Hindlimb muscle (tissue), 1 donor: ENCODE results near the gene FKBP3. TPM values are rescaled to one million over a fixed set of nuclear protein-coding genes. Genes with fewer than 3 reads are reported as not detected.
"Not testable (repeated sequence)": the region's sequence is repeated elsewhere in the genome, so short reads cannot be mapped to it uniquely, and the experiment has no call there.

Experiments used
- DNase-seq: peaks from one replicate; pipeline ENCODE4 v3.0.0-alpha.2; 2013
- polyA plus RNA-seq: library from polyadenylated mRNA; unstranded; fragments of 120-200 nt; gene quantifications from one replicate; pipeline ENCODE4 v1.2.1, GENCODE V29; 2013; ENCODE audit not compliant: insufficient read length

FKBP3 gene
- polyA plus RNA-seq, 1 donor: 112 TPM

- DNase-seq: no peak
Measured at GRCh38 chr14:45112896-45113781, 21.1 kb downstream of the FKBP3 start.

DNA sequence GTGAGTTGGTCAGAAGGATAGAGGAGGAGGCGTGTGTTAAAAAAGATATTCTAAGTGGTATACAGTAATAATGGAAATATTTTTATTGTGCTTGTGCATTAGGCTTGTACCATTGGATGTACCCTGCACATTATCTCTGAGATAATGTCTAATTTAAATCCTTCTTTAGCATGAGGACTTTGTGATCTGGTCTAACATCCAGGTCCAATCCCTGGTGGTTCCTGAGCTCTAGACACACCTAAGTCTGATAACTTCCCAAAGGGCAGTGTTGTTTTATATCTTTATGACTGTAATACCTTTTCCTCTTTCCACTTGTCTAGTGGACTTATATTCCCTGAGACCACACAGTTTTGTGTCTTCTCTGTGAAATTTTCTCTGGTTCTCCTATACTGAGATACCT, 29.7 kb downstream of the FKBP3 start:
- DNase-seq: no peak

DNA sequence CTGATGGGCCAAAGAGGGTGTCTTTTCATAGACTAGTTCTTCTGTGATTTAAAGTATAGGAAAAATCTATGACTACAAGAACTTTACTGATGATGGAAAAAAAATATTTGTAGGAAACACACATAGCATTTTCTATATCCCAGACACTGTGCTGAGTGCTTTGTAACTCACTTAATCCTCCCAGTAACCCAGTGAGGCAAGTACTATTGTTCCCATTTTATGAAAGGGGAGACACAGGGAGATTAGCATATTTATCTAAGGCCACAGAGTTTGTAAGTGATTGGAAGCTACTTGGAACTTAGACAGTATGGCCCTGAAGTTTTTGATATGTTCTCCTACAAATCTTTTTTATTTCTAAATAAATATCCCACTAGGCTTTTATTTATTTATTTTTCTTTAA, 30.5 kb downstream of the FKBP3 start:
- DNase-seq: no peak

- DNase-seq: no peak
Measured at GRCh38 chr14:45096218-45096617, 38.1 kb downstream of the FKBP3 start.

DNA sequence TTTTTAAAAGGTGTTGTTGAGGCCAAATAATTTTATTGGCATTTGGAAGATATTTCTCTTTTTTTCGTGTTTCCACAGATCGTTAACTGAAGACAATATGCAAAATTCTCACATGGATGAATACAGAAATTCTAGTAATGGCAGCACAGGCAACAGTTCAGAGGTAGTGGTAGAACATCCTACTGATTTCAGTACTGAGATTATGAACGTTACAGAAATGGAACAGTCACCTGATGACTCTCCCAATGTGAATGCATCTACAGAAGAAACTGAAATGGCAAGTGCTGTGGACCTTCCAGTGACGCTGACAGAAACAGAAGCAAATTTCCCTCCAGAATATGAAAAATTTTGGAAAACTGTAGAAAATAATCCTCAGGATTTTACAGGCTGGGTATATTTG, 39.1 kb downstream of the FKBP3 start:
- DNase-seq: no peak

DNA sequence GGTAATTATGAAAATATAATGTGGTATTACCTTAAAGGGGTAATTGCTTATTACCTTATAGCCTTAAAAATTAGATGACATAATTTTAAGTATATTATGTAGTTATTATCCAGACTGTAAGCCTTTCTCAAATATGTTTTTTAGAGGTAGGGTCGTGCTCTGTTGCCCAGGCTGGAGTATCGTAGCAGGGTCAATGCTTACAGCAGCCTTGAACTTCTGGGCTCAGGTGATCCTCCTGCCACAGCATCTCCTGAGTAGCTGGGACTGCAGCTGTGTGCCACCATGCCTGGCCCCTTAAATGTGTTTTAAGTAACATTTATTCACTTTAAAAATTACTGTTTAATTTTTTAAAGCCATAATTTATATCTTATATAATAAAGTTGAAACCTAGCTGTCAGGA, 40.0 kb downstream of the FKBP3 start:
- DNase-seq: no peak

- DNase-seq: no peak
Measured at GRCh38 chr14:45091710-45092109, 42.6 kb downstream of the FKBP3 start.

- DNase-seq: no peak
Measured at GRCh38 chr14:45089813-45090212, 44.5 kb downstream of the FKBP3 start.

DNA sequence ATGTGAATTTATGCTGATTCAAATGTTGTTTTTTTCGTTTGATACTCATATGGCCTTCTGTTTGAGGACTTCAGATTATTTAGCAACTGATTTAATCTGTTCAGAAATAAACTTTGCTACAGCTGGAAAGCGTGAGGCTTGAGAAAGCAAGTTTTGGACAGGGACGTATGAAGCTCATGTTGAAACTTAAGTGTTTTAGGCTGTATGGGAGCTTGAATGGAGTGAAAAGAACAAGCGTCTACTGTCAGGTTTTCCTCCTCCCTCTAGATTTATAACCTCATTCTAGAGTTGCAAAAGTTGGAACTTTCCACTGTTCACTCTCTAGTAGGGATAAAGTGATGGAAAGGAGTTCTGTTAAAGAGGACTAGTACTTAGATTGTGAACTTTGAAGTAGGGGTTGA, 49.3 kb downstream of the FKBP3 start:
- DNase-seq: peak; percentile 7

GRCh38 chr14:45083976-45084722, 50.1 kb downstream of the FKBP3 start, which contains the start of gene PRPF39:
Gene PRPF39 (plus strand): TSS chr14:45084116. CDS start chr14:45095240, 11,124 bp downstream.
- DNase-seq: peak; percentile 97

- DNase-seq: no peak
Measured at GRCh38 chr14:45083617-45083975, 50.7 kb downstream of the FKBP3 start.

DNA sequence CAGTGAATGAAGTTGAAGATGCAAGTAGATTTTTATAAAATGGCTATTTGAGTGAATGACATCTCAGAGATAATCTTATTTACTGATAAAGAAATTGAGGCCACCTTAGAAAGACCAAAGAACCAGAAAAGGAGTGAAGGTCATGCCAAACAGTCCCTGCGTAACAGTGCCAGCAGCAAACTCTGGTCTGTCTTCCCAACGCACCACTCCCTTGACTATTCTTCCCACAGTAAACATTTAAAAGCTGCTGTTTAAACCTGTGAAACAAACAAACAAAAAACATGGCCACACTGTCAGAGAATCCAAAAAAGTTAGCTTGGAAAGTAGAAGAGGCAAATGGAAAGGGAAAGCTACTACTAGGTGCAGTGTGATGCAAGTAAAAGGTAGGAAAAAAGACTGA, 51.9 kb downstream of the FKBP3 start:
- no peak for DNase-seq

GRCh38 chr14:45081096-45081495, 53.2 kb downstream of the FKBP3 start:
- not testable (repeated sequence) for DNase-seq

DNA sequence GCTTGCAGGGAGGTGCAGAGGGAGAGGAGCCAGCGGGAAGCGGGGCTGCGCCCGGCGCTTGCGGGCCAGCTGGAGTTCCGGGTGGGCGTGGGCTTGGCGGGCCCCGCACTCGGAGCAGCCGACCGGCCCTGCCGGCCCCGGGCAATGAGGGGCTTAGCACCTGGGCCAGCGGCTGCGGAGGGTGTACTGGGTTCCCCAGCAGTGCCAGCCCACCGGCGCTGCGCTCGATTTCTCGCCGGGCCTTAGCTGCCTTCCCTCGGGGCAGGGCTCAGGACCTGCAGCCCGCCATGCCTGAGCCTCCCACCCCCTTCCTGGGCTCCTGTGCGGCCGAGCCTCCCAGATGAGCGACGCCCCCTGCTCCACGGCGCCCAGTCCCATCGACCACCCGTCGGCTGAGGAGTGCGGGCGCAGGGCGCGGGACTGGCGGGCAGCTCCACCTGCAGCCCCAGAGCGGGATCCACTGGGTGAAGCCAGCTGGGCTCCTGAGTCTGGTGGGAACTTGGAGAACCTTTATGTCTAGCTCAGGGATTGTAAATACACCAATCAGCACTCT, 53.8 kb downstream of the FKBP3 start:
- not testable (repeated sequence) for DNase-seq

GRCh38 chr14:45078323-45078722, 56.0 kb downstream of the FKBP3 start:
- no peak for DNase-seq

DNA sequence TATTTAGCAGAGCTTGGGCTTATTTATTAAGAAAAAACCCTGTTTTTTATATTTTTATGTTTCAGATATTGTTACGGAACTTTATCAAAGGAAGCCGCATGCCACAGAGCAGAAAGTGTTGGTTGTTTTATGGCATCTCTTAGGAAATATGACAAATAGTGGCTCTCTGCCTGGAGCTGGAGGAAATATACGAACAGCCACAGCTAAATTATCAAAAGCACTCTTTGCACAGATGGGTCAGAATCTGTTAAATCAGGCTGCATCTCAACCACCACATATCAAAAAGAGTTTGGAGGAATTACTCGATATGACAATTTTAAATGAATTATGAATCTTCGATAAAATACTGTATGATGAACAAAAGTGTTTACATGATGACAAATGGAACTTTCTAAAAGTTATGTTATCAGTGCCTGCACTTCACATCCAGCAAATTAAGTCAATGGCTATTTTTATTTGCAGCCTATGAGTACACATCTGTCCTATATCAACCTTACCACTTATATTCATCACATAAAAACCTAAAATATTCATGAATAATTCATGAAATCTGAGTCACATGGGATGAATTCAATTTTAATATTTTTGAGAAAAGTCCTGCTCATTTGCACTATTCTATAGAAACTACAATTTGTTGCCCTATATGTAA, 60.9 kb downstream of the FKBP3 start:
- no peak for DNase-seq

DNA sequence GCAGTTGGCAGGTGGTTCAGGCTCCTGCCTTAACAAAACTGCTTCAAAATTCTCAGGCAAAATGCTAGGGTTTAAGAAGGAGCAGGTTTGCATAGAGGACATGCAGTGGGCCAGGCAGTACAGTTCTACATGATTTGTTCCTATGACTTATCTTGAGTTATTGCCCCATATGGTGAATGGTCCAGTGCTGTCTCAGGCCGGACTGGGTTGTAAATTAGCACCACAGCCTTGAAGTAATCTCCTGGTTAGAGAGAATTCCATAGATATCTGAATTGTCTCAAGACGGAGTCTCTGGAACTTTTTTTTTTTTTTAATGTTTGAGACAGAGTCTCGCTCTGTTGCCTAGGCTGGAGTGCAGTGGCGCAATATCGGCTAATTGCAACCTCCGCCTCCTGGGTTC, 62.2 kb downstream of the FKBP3 start:
- no peak for DNase-seq

DNA sequence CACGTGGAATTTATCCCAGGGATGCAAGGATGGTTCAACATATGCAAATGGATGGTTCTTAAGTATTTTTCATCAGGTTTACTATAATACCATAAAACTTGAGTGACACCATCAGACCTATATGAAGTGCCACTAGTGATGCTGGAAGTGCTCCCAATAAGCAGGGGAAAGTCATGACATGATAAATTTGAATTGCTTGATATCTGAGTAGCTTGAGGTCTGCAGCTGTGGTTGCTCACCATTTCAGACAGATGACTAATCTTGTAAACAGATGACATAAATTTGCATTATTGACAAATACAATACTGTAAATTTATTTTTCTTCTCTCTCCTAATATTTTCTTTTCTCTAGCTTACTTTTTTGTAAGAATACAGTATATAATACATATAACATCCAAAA, 64.1 kb downstream of the FKBP3 start:
- DNase-seq: no peak

- no peak for DNase-seq
Measured at GRCh38 chr14:45068396-45068795, 65.9 kb downstream of the FKBP3 start.

DNA sequence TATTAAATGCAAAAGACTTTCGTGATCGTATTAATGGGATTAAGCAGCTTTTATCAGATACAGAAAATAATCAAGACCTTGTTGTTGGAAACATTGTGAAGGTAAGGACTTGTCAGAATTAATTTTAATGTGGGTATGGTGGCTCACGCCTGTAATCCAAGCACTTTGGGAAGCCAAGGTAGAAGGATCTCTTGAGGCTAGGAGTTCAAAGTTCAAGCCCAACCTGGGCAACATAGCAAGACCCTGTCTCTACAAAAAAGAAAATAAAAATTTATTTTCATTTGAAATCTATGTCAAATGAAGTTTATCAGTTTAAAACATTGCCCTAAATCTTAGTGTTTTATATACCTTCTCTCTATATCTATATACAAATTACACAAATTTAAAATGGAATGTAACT, 67.6 kb downstream of the FKBP3 start:
- DNase-seq: no peak

DNA sequence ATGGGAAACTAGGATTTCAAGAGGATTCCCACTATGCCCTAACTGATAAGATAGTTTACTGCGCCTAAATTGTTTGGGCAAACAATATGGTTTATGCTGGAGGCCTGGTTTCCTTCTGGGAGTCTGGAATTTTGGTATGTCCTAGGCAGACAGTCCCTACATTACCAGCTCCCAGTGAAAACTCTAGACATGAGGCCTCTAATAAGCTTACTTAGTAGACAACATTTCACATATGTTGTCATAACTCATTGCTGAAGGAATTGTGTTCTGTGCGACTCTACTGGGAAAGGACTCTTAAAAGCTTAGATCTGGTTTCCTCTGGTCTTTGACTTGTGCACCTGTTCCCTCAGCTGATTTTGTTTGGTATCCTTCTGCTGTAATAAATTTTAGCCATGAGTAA, 68.3 kb downstream of the FKBP3 start:
- no peak for DNase-seq
